Iris pigment epithelial cell (primary cell): Measurements from ENCODE around the gene C17orf50.

Experiments
- DNase-seq: peaks from one replicate; pipeline ENCODE4 v3.0.0-alpha.2; 2011; ENCODE audit warnings: low read depth

C17orf50 gene

GRCh38 chr17:35788477-35789368, 28.0 kb downstream of the C17orf50 start:
- peak; percentile 97 for DNase-seq

- DNase-seq = no peak
Observed at GRCh38 chr17:35790841-35791240, 30.2 kb downstream of the C17orf50 start.

- DNase-seq = no peak
Observed at GRCh38 chr17:35791681-35792350, 31.1 kb downstream of the C17orf50 start.

- DNase-seq = no peak
Observed at GRCh38 chr17:35793257-35793656, 32.6 kb downstream of the C17orf50 start.

GRCh38 chr17:35795007-35795870, 34.6 kb downstream of the C17orf50 start, which contains the start of gene MMP28:
Gene MMP28, minus strand, starts transcription at chr17:35795641. Its CDS starts 264 bp downstream, at chr17:35795377.
- DNase-seq = no peak

GRCh38 chr17:35795871-35796265, 35.2 kb downstream of the C17orf50 start:
- DNase-seq = no peak

GRCh38 chr17:35796942-35797341, 36.3 kb downstream of the C17orf50 start:
- no peak for DNase-seq

- DNase-seq = no peak
Observed at GRCh38 chr17:35797370-35797769, 36.7 kb downstream of the C17orf50 start.

- DNase-seq = no peak
Observed at GRCh38 chr17:35797918-35798317, 37.2 kb downstream of the C17orf50 start.

- DNase-seq = no peak
Observed at GRCh38 chr17:35799942-35800341, 39.3 kb downstream of the C17orf50 start.

- peak; percentile 59 for DNase-seq
Observed at GRCh38 chr17:35801583-35802224, 41.0 kb downstream of the C17orf50 start.

GRCh38 chr17:35804658-35805192, 44.0 kb downstream of the C17orf50 start:
- DNase-seq = peak; percentile 93

- DNase-seq = peak; percentile 59
Observed at GRCh38 chr17:35807371-35808144, 46.9 kb downstream of the C17orf50 start.

GRCh38 chr17:35808240-35808961, 47.7 kb downstream of the C17orf50 start:
- DNase-seq = no peak

GRCh38 chr17:35808962-35809854, 48.5 kb downstream of the C17orf50 start, which contains the start of gene TAF15:
Gene TAF15, plus strand, starts transcription at chr17:35809484. Its CDS starts 86 bp downstream, at chr17:35809570.
- DNase-seq = peak; percentile 100

- DNase-seq = peak; percentile 44
Observed at GRCh38 chr17:35809855-35810461, 49.3 kb downstream of the C17orf50 start.

GRCh38 chr17:35811759-35812158, 51.1 kb downstream of the C17orf50 start:
- DNase-seq = no peak

GRCh38 chr17:35812456-35812855, 51.8 kb downstream of the C17orf50 start:
- no peak for DNase-seq
